GF-D8 (cell line): Measurements from ENCODE around the gene BUD13.
"Not testable (repeated sequence)": the region's sequence is repeated elsewhere in the genome, so short reads cannot be mapped to it uniquely, and the experiment has no call there.

ENCODE experiments used
- DNase-seq: peaks from one replicate; lab custom pipeline; 2025; lab: John Stamatoyannopoulos, UW

Gene BUD13, protein sequence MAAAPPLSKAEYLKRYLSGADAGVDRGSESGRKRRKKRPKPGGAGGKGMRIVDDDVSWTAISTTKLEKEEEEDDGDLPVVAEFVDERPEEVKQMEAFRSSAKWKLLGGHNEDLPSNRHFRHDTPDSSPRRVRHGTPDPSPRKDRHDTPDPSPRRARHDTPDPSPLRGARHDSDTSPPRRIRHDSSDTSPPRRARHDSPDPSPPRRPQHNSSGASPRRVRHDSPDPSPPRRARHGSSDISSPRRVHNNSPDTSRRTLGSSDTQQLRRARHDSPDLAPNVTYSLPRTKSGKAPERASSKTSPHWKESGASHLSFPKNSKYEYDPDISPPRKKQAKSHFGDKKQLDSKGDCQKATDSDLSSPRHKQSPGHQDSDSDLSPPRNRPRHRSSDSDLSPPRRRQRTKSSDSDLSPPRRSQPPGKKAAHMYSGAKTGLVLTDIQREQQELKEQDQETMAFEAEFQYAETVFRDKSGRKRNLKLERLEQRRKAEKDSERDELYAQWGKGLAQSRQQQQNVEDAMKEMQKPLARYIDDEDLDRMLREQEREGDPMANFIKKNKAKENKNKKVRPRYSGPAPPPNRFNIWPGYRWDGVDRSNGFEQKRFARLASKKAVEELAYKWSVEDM

DNA sequence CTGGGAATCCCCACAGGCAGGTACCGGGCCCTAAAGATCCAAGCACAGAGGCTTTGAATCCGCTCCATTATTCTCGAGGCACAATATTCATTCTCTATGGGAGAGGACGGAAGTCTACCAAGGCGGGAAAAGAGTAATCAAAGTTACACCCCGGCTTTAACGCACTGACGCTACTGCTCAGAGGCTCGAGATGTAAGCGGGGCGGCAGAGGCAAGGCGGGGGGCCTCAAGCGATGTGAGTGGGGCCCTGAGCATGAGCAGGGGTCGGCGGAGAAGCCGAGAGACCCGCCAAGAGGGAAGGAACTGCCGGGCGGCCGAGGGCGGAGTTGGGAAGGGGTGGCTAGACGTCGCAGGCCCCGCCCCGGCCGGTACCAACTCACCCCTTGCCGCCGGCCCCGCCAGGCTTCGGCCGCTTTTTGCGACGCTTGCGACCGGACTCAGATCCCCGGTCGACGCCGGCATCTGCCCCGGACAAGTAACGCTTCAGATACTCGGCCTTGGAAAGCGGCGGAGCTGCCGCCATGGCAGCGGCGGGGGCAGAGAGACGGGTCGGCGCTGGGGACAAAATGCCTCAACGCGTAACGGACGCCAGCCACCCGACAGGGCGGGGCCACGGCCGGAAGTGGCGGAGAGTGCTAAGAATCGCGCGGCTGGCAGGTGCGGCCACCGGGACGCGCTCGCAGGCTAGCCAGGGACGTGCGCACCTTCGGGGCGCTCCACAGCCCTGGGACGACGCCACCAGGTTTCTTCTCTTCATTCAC, at the start of gene BUD13:
Gene BUD13 (minus strand): TSS at position 545 of the 760 bp plus-strand sequence. CDS start 23 bp downstream, at position 522.
- peak; percentile 95 for DNase-seq

DNA sequence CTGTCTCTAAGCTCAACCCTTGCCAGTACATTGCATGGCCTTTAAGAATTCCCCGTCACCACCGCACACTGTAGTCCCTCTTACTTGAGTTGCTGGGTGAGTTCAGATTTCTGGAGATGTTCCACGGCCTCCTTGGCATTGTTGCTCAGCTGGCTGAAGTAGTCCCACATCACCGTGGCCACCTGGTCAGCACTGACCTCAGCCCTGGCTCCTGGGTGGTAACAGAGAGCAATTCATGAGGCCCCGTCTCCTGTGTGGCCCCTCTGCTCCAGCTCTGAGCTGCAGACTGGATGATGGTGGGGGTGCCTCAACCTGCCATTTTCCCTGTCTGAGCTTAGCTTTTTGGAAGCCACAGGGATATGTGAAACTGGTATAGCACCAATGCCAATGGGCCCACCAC, 49.8 kb upstream of the BUD13 start:
- no peak for DNase-seq

DNA sequence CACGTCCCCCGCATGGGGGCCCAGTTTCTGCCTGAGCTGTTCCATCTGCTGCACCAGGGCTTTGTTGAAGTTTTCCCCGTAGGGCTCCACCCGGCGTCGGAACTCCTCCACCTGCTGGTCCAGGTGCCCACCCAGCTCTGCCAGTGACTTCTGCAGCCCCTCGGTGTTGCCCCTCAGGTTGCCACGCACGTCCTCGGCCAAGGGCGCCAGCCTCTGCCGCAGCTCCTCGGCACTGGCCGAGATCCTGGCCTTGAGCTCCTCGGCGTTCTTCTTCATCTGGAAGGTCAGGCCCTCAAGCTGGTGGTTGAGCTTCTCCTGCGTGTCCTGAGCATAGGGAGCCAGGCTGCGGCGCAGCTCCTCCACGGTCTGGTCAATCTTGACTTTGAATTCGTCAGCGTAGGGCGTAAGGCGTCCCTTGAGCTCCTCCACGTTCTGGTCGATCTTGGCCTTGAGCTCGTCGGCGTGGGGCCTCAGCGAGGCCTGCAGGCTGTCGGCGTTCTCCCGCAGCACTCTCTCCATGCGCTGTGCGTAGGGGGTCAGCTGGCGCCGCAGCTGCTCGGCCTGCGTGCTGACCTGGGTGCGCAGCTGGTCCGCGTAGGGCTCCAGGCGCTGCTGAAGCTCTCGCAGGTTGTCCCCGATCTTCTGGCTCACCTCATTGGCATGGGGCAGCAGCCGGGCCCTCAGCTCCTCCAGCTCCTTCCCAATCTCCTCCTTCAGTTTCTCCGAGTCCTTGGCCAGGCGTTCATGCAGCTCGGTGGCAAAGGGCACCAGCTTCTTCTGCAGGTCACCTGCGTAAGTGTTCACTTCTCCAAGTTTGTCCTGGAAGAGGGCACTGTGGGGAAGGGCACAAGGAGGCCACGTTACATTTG, 48.5 kb upstream of the BUD13 start:
- no peak for DNase-seq

DNA sequence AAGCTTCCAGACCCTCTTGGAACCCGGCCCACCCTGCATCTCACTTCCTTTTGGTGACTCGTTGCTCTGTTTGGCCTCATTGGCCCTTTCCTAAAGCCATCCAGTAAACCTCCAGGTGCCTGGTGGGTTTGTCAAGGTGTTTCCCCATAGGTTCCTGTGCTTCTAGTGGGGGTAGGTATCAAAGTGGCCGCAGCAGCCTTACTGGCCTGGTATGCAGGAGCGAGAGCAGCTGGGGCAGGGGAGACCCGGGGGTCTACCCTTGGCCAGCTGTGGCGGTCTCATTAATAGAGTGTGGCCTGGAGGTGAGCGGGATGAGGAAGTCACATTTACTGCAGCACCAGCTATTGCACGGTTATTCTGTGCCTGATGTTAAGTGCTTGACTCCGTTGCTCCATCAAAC, 46.3 kb upstream of the BUD13 start:
- DNase-seq: no peak

DNA sequence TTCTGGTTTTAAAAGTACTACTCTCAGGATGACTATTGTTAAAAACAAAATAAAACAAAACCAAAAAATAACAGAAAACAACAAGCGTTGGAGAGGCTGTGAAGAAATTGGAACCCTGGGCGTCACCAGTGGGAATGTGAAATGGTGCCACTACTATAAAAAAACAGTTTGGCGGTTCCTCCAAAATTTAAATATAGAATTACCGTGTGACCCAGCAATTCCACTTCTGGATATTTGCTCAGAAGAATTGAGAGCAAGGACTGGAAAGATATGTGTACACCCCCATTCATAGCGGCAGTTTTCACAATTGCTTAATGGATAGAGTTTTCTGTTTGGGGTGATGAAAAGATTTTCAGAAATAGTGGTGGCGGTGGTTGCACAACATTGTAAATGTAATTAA, 41.7 kb upstream of the BUD13 start:
- no peak for DNase-seq

DNA sequence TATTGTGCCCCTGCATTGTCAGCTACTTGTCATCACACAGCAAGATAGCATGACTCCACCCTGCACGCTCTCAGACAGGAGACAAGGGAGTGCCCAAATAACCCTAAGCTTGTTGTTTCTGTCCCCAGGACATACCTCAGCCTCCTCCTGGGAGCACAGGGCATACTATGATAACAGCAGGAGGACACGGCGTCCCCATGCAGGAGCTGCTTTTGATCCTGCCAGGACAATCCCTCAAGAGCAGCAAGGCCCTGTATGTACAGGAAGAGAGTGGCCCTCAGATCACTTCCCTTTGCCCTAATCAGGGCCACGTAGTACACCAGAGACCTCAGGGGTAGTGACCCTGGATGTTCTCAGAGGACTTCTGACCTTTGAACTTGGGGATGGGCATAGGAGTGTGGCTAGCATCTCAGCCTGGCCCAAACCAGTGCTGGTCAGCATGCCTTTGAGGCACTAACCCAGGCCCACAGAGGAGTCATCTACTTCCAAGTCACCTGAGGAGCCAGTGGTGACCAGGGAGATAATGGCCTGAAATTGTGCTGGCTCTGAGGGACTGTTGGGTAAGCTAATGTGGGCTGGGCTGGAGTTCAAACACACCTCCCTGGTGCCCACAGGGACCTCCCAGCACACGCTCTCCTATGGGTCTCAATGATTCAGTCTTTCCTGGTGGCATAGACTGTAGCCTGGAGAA, 41.1 kb upstream of the BUD13 start:
- DNase-seq: no peak

DNA sequence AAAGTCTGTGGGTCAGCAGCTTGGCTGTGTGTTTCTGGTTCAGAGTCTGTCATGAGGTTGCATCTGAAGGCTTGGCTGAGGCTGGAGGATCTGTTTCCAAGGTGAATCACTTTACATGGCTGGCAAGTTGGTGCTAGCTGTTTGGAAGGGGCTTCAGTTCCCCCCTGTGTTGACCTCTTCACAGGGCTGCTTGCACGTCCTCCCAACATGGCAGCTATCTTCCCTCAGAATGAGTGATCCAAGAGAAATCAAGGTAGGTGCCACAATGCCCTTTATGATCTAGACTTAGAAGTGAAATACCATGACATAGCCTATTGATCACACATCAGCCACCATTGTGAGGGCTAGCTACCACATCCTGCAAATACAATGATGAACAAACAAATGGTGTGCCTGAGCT, 40.4 kb upstream of the BUD13 start:
- DNase-seq: no peak

DNA sequence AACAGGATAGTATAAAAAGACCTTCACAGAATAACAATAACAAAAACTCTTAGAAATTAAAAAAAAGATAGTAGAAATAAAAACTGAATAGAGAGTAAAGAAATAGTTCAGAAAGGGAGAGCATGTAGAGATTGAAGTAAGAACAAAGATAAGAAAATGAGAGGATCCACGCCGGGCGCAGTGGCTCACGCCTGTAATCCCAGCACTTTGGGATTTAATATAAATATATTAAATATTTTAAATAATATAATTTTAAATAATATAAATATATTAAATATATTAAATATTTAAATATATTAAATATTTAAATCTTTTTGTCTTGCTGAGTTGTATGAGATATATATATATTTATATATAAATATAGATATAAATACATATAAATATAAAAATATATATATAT, 39.3 kb upstream of the BUD13 start:
- no peak for DNase-seq

DNA sequence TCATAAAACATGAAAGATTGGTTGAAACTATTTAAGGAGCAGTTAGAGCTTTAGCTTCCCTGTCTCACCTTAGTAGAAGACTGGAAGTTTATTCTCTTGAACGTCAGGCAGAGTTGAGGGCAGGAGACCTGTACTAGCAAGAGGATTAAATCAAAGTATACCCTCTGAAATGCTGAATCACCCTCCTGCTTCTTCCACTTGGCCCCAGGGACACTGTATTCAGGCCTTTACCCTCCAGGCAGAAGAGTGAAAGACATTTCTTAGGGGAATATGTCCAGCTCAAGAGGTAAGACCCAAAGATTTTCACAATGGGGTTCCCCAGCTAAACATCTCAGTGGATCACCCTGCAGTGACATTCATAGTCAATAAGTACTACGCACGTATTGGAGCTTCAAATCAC, 38.4 kb upstream of the BUD13 start:
- no peak for DNase-seq

DNA sequence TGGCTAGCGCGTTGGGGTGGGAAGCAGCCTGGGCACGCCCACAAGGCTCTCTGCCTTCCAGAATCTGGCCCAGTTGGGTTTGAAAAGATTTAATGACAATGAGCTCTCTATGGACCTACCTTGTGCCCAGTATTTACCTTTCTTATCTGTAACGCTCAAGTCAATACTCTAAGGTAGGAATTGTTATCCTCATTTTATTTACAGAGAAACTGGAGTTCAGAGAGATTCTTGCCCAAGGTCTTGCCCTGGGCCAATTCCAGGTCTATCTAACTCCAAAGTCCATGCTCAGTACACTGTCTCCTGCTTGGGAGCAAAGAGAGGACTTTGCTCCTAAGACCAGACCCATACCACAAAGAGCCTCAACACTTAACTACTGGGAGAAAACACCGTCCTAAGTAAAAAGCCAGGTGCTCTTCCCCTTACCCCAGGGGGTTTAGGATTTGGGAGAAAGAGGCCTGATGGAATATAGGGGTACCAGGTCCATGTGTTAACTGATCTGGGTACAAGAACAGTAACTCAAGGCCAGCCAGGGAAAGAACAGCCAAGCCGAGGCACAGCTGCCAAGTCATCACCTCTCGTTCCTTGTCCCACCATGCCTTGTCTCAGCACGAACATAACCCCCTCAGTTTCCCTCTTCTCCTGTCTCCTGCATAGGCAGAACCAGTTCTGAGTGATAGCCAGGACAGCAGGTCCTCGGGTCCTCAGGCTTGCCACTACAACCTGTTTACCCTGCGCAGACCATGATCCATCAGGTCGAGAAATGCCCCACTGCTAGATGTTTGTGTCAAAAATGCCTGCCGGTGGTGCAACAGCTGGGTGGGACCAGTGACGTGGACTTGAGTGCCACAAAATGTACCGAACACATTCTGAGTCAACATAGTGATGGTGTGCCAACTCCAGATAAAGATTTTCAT, 35.7 kb upstream of the BUD13 start:
- DNase-seq: no peak

DNA sequence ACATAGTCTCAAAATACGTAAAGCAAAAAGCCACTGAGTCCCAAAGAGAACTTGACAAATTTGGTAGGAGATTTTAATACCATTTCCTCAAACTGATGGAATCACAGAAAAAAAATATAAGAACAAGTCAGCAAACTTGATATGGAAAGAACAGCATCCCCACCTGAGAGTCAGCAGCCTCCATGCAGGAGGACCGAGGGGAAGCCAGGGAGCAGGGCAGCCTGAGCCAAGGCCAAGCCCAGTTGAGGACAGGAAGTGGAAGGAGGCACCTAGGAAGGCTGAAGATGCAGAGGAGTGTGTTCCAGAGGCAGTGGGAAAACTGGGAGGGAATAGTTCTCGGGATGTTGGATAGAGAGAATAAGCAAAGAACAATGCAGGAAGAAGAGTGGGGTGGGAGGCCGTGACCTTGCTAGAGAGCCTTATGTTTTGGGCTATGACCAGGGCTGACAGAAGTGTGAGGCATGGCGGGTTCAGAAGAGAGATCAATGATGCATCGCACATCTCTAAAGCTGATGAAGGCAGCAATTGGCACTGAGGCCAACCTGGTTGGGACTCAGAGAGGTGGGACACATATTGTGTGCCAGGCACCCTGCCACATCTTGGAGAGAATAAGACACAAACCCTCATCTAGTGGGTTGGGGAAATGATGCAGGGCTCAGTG, 34.9 kb upstream of the BUD13 start:
- DNase-seq: no peak

DNA sequence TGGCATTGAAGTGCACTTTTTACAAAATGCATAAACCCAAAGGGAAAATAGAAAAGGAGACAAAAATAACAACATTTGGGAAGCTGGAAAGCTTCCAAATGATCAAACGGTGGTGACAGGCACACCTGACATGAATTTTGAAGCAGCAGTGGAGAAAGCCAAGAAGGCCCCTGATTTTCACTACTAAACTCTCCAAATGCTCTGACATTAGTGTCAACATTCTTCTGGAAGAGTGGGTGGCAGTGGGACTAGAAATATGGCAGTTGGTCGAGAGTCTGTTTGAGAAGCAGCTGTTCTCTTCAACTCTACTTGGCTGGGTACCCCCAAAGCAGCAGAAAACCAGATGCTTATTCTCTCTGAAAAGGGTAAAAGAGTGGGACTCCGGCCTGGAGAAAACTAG, 31.2 kb upstream of the BUD13 start:
- no peak for DNase-seq

DNA sequence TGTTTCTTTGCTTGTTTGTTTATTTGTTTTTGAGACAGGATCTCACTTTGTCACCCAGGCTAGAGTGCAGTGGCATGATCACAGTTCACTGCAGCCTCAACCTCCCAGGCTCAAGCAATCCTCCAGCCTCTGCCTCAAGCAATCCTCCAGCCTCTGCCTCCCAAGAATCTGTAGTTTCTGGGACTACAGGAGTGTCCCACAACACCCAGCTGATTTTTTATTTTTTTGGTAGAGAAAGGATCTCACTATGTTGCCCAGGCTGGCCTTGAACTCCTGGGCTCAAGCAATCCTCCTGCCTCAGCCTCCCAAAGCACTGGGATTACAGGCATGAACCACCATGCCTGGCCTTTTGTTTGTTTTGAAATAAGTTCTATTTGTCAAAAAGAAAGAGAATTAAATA, 28.9 kb upstream of the BUD13 start:
- DNase-seq: not testable (repeated sequence)

DNA sequence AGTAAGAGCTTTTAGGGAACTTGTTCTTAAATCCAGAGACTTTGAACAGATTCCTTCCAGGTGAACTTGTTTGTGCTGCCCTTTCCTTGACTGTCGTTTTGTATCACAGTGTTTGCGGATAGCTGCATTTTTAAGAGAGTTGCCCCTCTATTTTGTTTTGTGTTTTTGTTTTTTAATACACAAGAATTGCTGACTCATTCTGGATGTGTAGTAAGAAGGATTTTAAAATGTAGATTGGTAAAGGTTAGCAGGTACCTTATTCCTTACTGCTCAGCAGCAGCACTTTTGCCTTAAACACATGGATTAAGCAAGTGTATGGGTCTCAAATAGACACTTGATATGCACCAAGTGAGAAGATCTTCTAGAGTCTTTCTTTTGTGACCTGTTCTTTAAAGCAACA, 27.8 kb upstream of the BUD13 start:
- no peak for DNase-seq

DNA sequence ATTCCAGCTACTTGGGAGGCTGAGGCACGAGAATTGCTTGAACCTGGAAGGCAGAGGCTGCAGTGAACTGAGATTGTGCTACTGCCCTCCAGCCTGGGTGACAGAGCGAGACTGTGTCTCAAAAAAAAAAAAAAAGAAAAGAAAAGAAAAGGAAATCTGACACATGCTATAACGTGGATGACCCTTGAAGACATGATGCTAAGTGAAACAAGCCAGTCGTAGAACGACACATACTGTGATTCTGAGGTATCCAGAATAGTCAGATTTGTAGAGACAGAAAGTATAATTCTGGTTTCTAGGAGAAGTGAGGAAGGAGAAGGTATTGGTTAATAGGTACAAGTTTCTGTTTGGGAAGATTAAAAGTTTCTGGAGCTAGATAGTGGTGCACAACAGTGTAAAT, 25.6 kb upstream of the BUD13 start:
- no peak for DNase-seq

DNA sequence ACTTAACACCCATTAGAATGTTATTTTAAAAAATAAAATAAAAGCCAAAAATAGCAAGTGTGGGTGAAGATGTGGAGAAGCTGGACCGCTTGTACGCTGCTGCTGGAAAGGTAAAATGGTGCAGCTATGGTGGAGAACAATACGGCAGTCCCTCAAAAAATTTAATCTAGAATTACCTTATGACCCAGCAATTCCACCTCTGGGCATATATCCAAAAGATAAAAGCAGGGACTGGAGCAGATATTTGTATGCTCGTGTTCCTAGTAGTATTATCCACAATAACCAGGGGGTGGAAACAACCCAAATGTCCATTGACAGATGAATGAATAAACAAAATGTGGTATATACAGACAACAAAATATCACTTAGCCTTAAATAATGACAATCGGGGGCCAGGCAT, 25.0 kb upstream of the BUD13 start:
- DNase-seq: no peak

DNA sequence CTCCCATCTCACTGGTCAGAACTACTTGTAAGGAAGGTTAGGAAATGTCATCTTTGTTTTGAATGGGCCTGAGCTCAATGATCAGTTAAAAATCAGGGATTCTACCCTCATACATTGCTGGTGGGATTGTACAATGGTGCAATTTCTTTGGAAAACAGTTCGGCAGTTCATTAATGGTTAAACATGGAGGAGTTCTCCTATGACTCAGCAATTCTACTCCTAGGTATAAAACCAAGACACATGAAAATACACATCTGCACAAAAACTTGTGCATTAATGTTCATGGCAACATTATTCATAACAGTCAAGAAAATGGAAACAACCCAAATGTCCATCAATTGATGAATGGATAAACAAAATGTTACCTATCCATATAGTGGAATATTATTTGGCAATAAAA, 23.8 kb upstream of the BUD13 start:
- DNase-seq: no peak

DNA sequence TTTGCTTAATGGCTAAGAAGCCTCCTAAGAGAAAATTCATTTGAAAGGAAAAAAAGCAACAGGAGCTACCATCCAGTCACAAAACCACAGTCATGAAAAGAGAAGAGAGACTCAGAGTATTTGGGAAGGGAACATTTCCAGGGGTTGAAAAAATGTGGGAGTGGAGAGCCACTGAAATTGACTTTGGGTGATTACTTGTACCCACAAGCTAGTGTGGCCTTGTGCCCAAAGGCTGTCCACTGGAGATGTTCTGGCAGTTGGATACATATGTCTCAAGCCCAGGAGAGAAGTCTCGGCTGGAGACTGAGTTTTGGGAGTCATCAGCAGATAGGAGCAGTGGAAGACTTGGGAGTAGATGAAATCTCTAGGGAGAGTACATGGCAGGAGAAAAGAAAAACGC, 22.1 kb upstream of the BUD13 start:
- no peak for DNase-seq

DNA sequence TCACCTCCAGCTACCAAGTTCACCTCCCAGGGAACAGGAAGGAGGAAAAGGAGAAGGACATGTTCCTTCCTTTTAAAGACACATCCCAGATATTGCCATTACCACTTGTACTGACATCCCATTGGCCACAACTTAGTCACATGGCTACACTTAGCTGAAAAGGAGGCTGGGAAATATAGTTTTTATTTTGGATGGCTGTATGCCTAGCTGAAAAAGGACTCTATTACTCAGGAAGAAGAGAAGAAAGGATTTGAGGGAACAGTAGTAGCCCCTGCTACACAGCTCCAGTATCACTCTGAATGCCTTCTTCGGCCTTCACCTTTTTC, 20.9 kb upstream of the BUD13 start:
- DNase-seq: no peak
